Stimulated activated CD4-positive, alpha-beta T cell treated with anti-CD3 and anti-CD28 coated beads, Interleukin-2, amount 100 ng/mL, for 4 hours (primary cell): ENCODE measurements around the gene ACOD1.
"Not testable (repeated sequence)": the region's sequence is repeated elsewhere in the genome, so short reads cannot be mapped to it uniquely, and the experiment has no call there.

Source experiments
- DNase-seq: peaks from one replicate; pipeline ENCODE4 v3.0.0-alpha.2; 2020; ENCODE audit warnings: low read depth

The ACOD1 gene

GRCh38 chr13:76953968-76954367, 5.7 kb downstream of the ACOD1 start:
- no peak for DNase-seq

- DNase-seq, result no peak
Observed at GRCh38 chr13:76954538-76954937, 6.2 kb downstream of the ACOD1 start.

- no peak for DNase-seq
Observed at GRCh38 chr13:76955193-76955592, 6.9 kb downstream of the ACOD1 start.

- no peak for DNase-seq
Observed at GRCh38 chr13:76955661-76956060, 7.3 kb downstream of the ACOD1 start.

- DNase-seq, result no peak
Observed at GRCh38 chr13:76958841-76959432, 10.6 kb downstream of the ACOD1 start.

GRCh38 chr13:76959734-76960133, 11.4 kb downstream of the ACOD1 start:
- not testable (repeated sequence) for DNase-seq

GRCh38 chr13:76965759-76966421, 17.6 kb downstream of the ACOD1 start:
- no peak for DNase-seq

- DNase-seq, result no peak
Observed at GRCh38 chr13:76967031-76967430, 18.7 kb downstream of the ACOD1 start.

GRCh38 chr13:76968041-76968440, 19.7 kb downstream of the ACOD1 start:
- no peak for DNase-seq

GRCh38 chr13:76969488-76970365, 21.4 kb downstream of the ACOD1 start:
- no peak for DNase-seq

GRCh38 chr13:76971215-76971614, 22.9 kb downstream of the ACOD1 start:
- DNase-seq, result no peak

- no peak for DNase-seq
Observed at GRCh38 chr13:76971851-76972829, 23.8 kb downstream of the ACOD1 start.

GRCh38 chr13:76973920-76974617, 25.8 kb downstream of the ACOD1 start:
- DNase-seq, result no peak

- DNase-seq, result no peak
Observed at GRCh38 chr13:76974618-76974975, 26.3 kb downstream of the ACOD1 start.

- DNase-seq, result no peak
Observed at GRCh38 chr13:76975863-76976262, 27.6 kb downstream of the ACOD1 start.

GRCh38 chr13:76976490-76976889, 28.2 kb downstream of the ACOD1 start:
- no peak for DNase-seq

GRCh38 chr13:76976929-76977328, 28.6 kb downstream of the ACOD1 start:
- no peak for DNase-seq

- peak; percentile 74 for DNase-seq
Observed at GRCh38 chr13:76980075-76980718, 31.9 kb downstream of the ACOD1 start.

- no peak for DNase-seq
Observed at GRCh38 chr13:76982061-76982460, 33.8 kb downstream of the ACOD1 start.

- no peak for DNase-seq
Observed at GRCh38 chr13:76983676-76984075, 35.4 kb downstream of the ACOD1 start.

- peak; percentile 32 for DNase-seq
Observed at GRCh38 chr13:76991432-76991795, 43.1 kb downstream of the ACOD1 start.
